ENCODE measurements around the gene GAS7. TPM values are rescaled to one million over a fixed set of nuclear protein-coding genes. Genes with fewer than 3 reads are reported as not detected.

Gene GAS7
- total and polyA plus RNA-seq, 12 donors, result 19.8 to 111 (median 61.8) TPM

- peaks cover 0 to under 1% (median 0%) of the 10 kb centered on the region in 11 donors for H3K9me3 ChIP-seq
- H3K27me3 ChIP-seq, result no peaks in the 10 kb centered on the region
- H3K4me1 ChIP-seq, result peaks cover 0 to 33% (median 0%) of the 10 kb centered on the region in 9 donors
- DNase-seq, result no peak
- no peak overlapping the region for H3K4me3 ChIP-seq
- 55 to 64% methylated on average over 12 of the region's 12 CpGs for WGBS, 2 donors
- no peak for TF ChIP-seq CTCF (IDR thresholded peaks at IDR 0.05)
- no peaks in the 10 kb centered on the region for H3K36me3 ChIP-seq
- intact Hi-C loops (cut with DNase I), result no loop called here
- peak overlapping the region in 1 of 10 donors; percentile 26 for H3K27ac ChIP-seq
- peak in 3 of 8 donors; percentile 16 to 55 (median 46) for ATAC-seq
Observed at GRCh38 chr17:10177913-10178505, 20.4 kb downstream of the GAS7 start.

- Histone ChIP-seq H3K4me1 (peaks cover 0 to 40% (median 2%) of the 10 kb centered on the region in 9 donors), H3K27ac (no peak overlapping the region), H3K4me3 (no peak overlapping the region), H3K9me3 (peaks cover 0 to 5% (median 0%) of the 10 kb centered on the region in 11 donors), H3K27me3 (no peaks in the 10 kb centered on the region), H3K36me3 (no peaks in the 10 kb centered on the region)
- WGBS, 2 donors, result 70 to 74% methylated on average over 6 of the region's 6 CpGs
- intact Hi-C loops (cut with DNase I), result no loop called here
- no peak for DNase-seq
- TF ChIP-seq CTCF (IDR thresholded peaks at IDR 0.05), result no peak
- no peak for ATAC-seq
Observed at GRCh38 chr17:10177131-10177912, 21.1 kb downstream of the GAS7 start.

GRCh38 chr17:10173913-10174312 is 24.5 kb downstream of the GAS7 start:
- no peak for DNase-seq
- no peak overlapping the region for H3K27ac ChIP-seq
- peaks cover 0 to 9% (median 0%) of the 10 kb centered on the region in 7 donors for H3K27me3 ChIP-seq
- no peak for TF ChIP-seq CTCF (IDR thresholded peaks at IDR 0.05)
- peaks cover 0 to 54% (median 17%) of the 10 kb centered on the region in 9 donors for H3K4me1 ChIP-seq
- intact Hi-C loops (cut with DNase I), result no loop called here
- H3K4me3 ChIP-seq, result no peak overlapping the region
- H3K9me3 ChIP-seq, result peaks cover 0 to 5% (median 0%) of the 10 kb centered on the region in 11 donors
- no peak for ATAC-seq
- no peaks in the 10 kb centered on the region for H3K36me3 ChIP-seq
- WGBS, 2 donors, result 69 to 71% methylated on average over 3 of the region's 3 CpGs

GRCh38 chr17:10172778-10173177 is 25.6 kb downstream of the GAS7 start:
- ATAC-seq (no peak), DNase-seq (no peak)
- Histone ChIP-seq H3K4me1 (peaks cover 0 to 44% (median 17%) of the 10 kb centered on the region in 9 donors), H3K27ac (peak overlapping the region in 1 of 10 donors; percentile 84), H3K36me3 (no peaks in the 10 kb centered on the region), H3K27me3 (peaks cover 0 to 9% (median 0%) of the 10 kb centered on the region in 7 donors), H3K4me3 (no peak overlapping the region), H3K9me3 (peaks cover 0 to 5% (median 0%) of the 10 kb centered on the region in 11 donors)
- no peak for TF ChIP-seq CTCF (IDR thresholded peaks at IDR 0.05)
- intact Hi-C loops (cut with DNase I), result no loop called here
- 90 to 96% methylated on average over 6 of the region's 6 CpGs for WGBS, 2 donors

Data from heart right ventricle (tissue), 16 donors.